ENCODE data around the gene TRAF1.

DNA sequence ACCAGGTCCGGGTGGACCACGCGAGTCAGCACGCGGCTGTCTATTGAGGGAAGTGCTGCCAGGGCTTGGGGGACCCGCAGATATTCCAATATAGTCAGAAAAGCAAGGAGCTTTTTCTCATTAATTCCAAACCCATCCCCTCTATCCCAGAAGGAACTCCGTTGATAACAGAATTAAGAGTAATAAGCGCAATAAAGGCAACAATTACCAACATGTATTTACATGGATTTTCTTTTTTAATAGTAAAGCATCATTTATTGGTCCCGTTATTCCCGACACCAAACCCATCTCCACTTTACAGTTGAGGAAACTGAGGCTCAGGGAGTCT lies 57.3 kb downstream of the TRAF1 start:
- TF ChIP-seq, protein P1, sequence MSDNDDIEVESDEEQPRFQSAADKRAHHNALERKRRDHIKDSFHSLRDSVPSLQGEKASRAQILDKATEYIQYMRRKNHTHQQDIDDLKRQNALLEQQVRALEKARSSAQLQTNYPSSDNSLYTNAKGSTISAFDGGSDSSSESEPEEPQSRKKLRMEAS (IDR thresholded peaks at IDR 0.05) = no peak
- TF ChIP-seq POLR2A (IDR thresholded peaks at IDR 0.05; ENCODE audit: borderline replicate concordance, extremely low read depth, insufficient read depth, insufficient read length) (no peak), TCF7L2 (IDR thresholded peaks at IDR 0.05; ENCODE audit: borderline replicate concordance, extremely low read depth, insufficient read depth, insufficient read length) (no peak), FOSL1 (IDR thresholded peaks at IDR 0.05; ENCODE audit: low read depth) (no peak), CBX3 (IDR thresholded peaks at IDR 0.05; ENCODE audit: low read depth) (no peak), CEBPB (IDR thresholded peaks at IDR 0.05; ENCODE audit: low read depth) (no peak)
- TF ChIP-seq, protein P2, sequence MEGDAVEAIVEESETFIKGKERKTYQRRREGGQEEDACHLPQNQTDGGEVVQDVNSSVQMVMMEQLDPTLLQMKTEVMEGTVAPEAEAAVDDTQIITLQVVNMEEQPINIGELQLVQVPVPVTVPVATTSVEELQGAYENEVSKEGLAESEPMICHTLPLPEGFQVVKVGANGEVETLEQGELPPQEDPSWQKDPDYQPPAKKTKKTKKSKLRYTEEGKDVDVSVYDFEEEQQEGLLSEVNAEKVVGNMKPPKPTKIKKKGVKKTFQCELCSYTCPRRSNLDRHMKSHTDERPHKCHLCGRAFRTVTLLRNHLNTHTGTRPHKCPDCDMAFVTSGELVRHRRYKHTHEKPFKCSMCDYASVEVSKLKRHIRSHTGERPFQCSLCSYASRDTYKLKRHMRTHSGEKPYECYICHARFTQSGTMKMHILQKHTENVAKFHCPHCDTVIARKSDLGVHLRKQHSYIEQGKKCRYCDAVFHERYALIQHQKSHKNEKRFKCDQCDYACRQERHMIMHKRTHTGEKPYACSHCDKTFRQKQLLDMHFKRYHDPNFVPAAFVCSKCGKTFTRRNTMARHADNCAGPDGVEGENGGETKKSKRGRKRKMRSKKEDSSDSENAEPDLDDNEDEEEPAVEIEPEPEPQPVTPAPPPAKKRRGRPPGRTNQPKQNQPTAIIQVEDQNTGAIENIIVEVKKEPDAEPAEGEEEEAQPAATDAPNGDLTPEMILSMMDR (IDR thresholded peaks at IDR 0.05 in 2 of 3, conservative IDR thresholded peaks at IDR 0.05 in 1 of 3; ENCODE audit: borderline replicate concordance in 1 of 3, insufficient read depth in 1 of 3, low read depth in 2 of 3, low read length in 2 of 3) = no peak
